Measurements from ENCODE around the gene PTH2. TPM values are rescaled to one million over a fixed set of nuclear protein-coding genes. Genes with fewer than 3 reads are reported as not detected.
A peak's percentile ranks its signal among the peaks of the same experiment; 100 is the strongest.

PTH2 gene
- polyA plus RNA-seq, 3 donors = not detected

GRCh38 chr19:49398931-49399330 lies 24.3 kb downstream of the PTH2 start:
- no peak overlapping the region for H3K4me2 ChIP-seq (replicated peaks; ENCODE audit: extremely low read depth, low read length, poor library complexity, severe bottlenecking)
- no peak for DNase-seq
- H3K4me1 ChIP-seq (ENCODE audit: control insufficient read depth in 1 of 2, insufficient read depth in 2 of 2, low read length in 2 of 2) = no peaks in the 10 kb centered on the region
- intact Hi-C loops (cut with micrococcal nuclease) = no loop called here
- Mint-ChIP-seq H3K27ac (no peak overlapping the region), H3K27me3 (ENCODE audit: low read depth in 3 of 3) (peaks cover 4 to 7% (median 5%) of the 10 kb centered on the region in 3 donors), H3K4me3 (no peak overlapping the region), H3K36me3 (no peaks in the 10 kb centered on the region), H3K4me1 (peaks cover 7% of the 10 kb centered on the region), H3K9me3 (peaks cover 0 to 1% (median 0%) of the 10 kb centered on the region in 7 donors)
- no peaks in the 10 kb centered on the region for H3K79me2 ChIP-seq (ENCODE audit: insufficient read depth, low read length)
- TF ChIP-seq CTCF (IDR thresholded peaks at IDR 0.05) = no peak
- 96% methylated on average over 5 of the region's 6 CpGs for WGBS (ENCODE audit: insufficient coverage)
- no peaks in the 10 kb centered on the region for H4K20me1 ChIP-seq (ENCODE audit: insufficient read depth, low read length)
- no peak overlapping the region for H3K4me3 ChIP-seq (replicated peaks in 1 of 3; ENCODE audit: low read depth in 2 of 3, low read length in 3 of 3)
- H2AFZ ChIP-seq (ENCODE audit: insufficient read depth, low read depth, low read length, poor library complexity, severe bottlenecking) = no peak overlapping the region
- no peaks in the 10 kb centered on the region for H3K27me3 ChIP-seq (ENCODE audit: control insufficient read depth in 2 of 2, insufficient read depth in 2 of 2, low read length in 2 of 2)
- no peak overlapping the region for H3K27ac ChIP-seq (ENCODE audit: low read depth in 1 of 2, low read length in 2 of 2)
- H3K36me3 ChIP-seq (replicated peaks in 1 of 2; ENCODE audit: control insufficient read depth in 1 of 2, insufficient read depth in 2 of 2, low read length in 2 of 2) = no peaks in the 10 kb centered on the region
- H3K9ac ChIP-seq (ENCODE audit: insufficient read depth, low read length, poor library complexity, severe bottlenecking) = no peak overlapping the region
- H3K9me3 ChIP-seq (replicated peaks in 1 of 2; ENCODE audit: control insufficient read depth in 1 of 2, insufficient read depth in 1 of 2, low read length in 2 of 2) = no peaks in the 10 kb centered on the region

- 94% methylated on average over 5 of the region's 11 CpGs for WGBS (ENCODE audit: insufficient coverage)
- H3K36me3 Mint-ChIP-seq = no peaks in the 10 kb centered on the region
- H3K9me3 Mint-ChIP-seq = peaks cover 0 to 1% (median 0%) of the 10 kb centered on the region in 7 donors
- intact Hi-C loops (cut with micrococcal nuclease) = no loop called here
- no peak for TF ChIP-seq CTCF (IDR thresholded peaks at IDR 0.05)
- Histone ChIP-seq H3K27me3 (ENCODE audit: control insufficient read depth in 2 of 2, insufficient read depth in 2 of 2, low read length in 2 of 2) (no peaks in the 10 kb centered on the region), H3K9ac (ENCODE audit: insufficient read depth, low read length, poor library complexity, severe bottlenecking) (no peak overlapping the region), H3K79me2 (ENCODE audit: insufficient read depth, low read length) (no peaks in the 10 kb centered on the region), H3K4me1 (ENCODE audit: control insufficient read depth in 1 of 2, insufficient read depth in 2 of 2, low read length in 2 of 2) (no peaks in the 10 kb centered on the region), H4K20me1 (ENCODE audit: insufficient read depth, low read length) (no peaks in the 10 kb centered on the region), H2AFZ (ENCODE audit: insufficient read depth, low read depth, low read length, poor library complexity, severe bottlenecking) (no peak overlapping the region), H3K9me3 (replicated peaks in 1 of 2; ENCODE audit: control insufficient read depth in 1 of 2, insufficient read depth in 1 of 2, low read length in 2 of 2) (no peaks in the 10 kb centered on the region), H3K36me3 (replicated peaks in 1 of 2; ENCODE audit: control insufficient read depth in 1 of 2, insufficient read depth in 2 of 2, low read length in 2 of 2) (no peaks in the 10 kb centered on the region), H3K4me2 (replicated peaks; ENCODE audit: extremely low read depth, low read length, poor library complexity, severe bottlenecking) (no peak overlapping the region), H3K4me3 (replicated peaks in 1 of 3; ENCODE audit: low read depth in 2 of 3, low read length in 3 of 3) (no peak overlapping the region), H3K27ac (ENCODE audit: low read depth in 1 of 2, low read length in 2 of 2) (no peak overlapping the region)
- peak overlapping the region in 1 of 2 donors; percentile 13 for H3K4me3 Mint-ChIP-seq
- H3K27ac Mint-ChIP-seq = peak overlapping the region in 1 of 7 donors; percentile 30
- peaks cover 1 to 9% (median 5%) of the 10 kb centered on the region in 3 donors for H3K27me3 Mint-ChIP-seq (ENCODE audit: low read depth in 3 of 3)
- DNase-seq = no peak
- H3K4me1 Mint-ChIP-seq = peaks cover 7% of the 10 kb centered on the region
These were observed 25.1 kb downstream of the PTH2 start for GRCh38 chr19:49398001-49398615.
